ENCODE data around the gene NCAPH2. TPM values are rescaled to one million over a fixed set of nuclear protein-coding genes. Genes with fewer than 3 reads are reported as not detected.
A peak's percentile ranks its signal among the peaks of the same experiment; 100 is the strongest.

The NCAPH2 gene
- total RNA-seq, 8 experiments from 2014 or later, result 12.1 to 59.7 (median 39.5) TPM

DNA sequence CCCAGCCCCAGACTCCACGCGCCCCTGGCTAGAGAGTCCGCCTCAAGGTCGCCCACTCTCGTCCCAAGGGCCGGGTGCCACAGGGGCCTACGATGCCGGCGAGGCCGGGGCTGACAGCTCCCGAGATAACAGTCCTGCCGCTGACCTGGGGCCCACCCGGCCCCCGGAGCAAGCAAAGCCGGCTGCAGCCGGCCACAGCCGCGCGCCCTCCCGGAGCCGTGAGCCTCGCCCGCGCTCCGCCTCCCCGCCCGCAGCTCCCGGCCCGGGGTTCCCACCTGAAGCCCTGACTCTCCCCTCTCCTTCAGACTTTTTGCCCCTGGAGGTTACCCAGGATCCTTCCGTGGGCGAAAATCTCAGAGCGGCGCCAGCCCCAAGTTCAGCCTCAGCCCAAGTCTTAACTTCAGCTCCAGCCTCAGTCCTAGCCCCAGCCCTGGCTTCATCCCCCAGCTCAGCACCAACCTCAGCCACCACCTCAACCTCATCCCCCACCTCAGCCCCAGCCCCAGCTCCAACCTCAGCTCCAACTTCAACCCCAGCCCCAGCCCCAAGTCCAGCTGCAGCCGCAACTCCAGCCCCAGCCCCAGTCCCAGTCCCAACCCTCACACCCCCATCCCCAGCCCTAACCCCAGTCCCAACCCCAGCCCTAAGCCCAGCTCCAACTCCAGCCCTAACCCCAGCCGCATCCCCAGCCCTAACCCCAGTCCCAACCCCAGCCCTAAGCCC is 39.4 kb downstream of the NCAPH2 start:
- in situ Hi-C loops (cut with MboI; ENCODE audit: low pct_unique_long_range_greater_than_20kb in 2 of 9, low sequenced_read_pairs in 9 of 9, unreplicated experiment in 9 of 9), result no loop called here
- peaks cover 22 to 31% of the 10 kb centered on the region in 2 donors for H3K4me1 ChIP-seq (replicated peaks in 1 of 2)
- ATAC-seq (replicated peaks in 6 of 8), result peak in 2 of 8 experiments; percentile 11 to 14
- no peak overlapping the region for H3K27ac ChIP-seq
- 100% methylated on average over 4 of the region's 35 CpGs; no CpG with 5 or more reads in 9 of the 10 experiments for WGBS, 10 experiments
- peak overlapping the region in 1 of 5 donors; percentile 23 for H3K4me3 ChIP-seq

GRCh38 chr22:50548040-50548920 is 40.3 kb downstream of the NCAPH2 start:
- no peak overlapping the region for H3K4me3 ChIP-seq
- H3K27ac ChIP-seq, result no peak overlapping the region
- in situ Hi-C loops (cut with MboI; ENCODE audit: low pct_unique_long_range_greater_than_20kb in 2 of 9, low sequenced_read_pairs in 9 of 9, unreplicated experiment in 9 of 9), result no loop called here
- peaks cover 22 to 31% of the 10 kb centered on the region in 2 donors for H3K4me1 ChIP-seq (replicated peaks in 1 of 2)
- ATAC-seq (replicated peaks in 6 of 8), result no peak
- 58% methylated on average over 4 of the region's 56 CpGs; no CpG with 5 or more reads in 9 of the 10 experiments for WGBS, 10 experiments

- H3K27ac ChIP-seq, result no peak overlapping the region
- H3K4me1 ChIP-seq (replicated peaks in 1 of 2), result peaks cover 18 to 31% of the 10 kb centered on the region in 2 donors
- in situ Hi-C loops (cut with MboI; ENCODE audit: low pct_unique_long_range_greater_than_20kb in 2 of 9, low sequenced_read_pairs in 9 of 9, unreplicated experiment in 9 of 9), result no loop called here
- H3K4me3 ChIP-seq, result no peak overlapping the region
- ATAC-seq (replicated peaks in 6 of 8), result no peak
- 87 to 100% methylated on average over 3 to 7 of the region's 68 CpGs; no CpG with 5 or more reads in 8 of the 10 experiments for WGBS, 10 experiments
Measured at GRCh38 chr22:50548921-50549790, 41.1 kb downstream of the NCAPH2 start.

- Histone ChIP-seq H3K4me1 (replicated peaks in 1 of 2) (peaks cover 7 to 20% of the 10 kb centered on the region in 2 donors), H3K27ac (no peak overlapping the region), H3K4me3 (no peak overlapping the region)
- no peak for ATAC-seq (replicated peaks in 6 of 8)
- in situ Hi-C loops (cut with MboI; ENCODE audit: low pct_unique_long_range_greater_than_20kb in 2 of 9, low sequenced_read_pairs in 9 of 9, unreplicated experiment in 9 of 9), result no loop called here
- 60 to 100% (median 71%) methylated on average over 1 to 4 of the region's 8 CpGs; no CpG with 5 or more reads in 6 of the 10 experiments for WGBS, 10 experiments
Measured at GRCh38 chr22:50550395-50550794, 42.4 kb downstream of the NCAPH2 start.

DNA sequence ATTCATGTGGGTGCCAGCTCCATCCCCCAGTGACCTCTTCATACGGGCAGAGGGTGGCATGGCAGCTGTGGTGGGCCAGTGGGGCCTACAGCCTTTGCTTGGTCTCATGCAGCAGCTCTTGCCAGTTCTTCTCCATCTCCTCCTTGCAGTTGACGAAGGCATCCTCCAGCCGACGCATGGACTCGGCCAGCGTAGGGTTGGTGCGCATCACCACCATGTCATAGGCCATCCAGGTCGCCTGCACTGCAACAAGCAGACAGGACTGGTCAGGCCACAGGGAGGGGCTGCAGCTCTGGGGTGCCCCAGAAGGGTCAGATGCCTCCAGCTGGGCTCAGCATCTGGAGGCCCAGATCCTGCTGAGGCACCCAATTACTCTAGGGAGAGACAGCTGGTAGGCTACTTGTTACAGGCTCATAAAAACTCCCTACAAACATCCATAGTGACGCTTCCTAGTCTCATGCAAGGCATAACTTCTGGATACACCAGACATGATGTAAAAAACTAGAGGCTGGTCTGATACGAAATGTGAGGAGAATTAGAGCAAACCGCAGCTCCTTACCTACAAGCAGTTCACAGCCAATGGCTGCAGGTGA is 43.2 kb downstream of the NCAPH2 start:
- no peak for ATAC-seq (replicated peaks in 6 of 8)
- Histone ChIP-seq H3K4me3 (no peak overlapping the region), H3K4me1 (replicated peaks in 1 of 2) (peaks cover 0 to 12% of the 10 kb centered on the region in 2 donors), H3K27ac (no peak overlapping the region)
- WGBS, 10 experiments, result 25 to 100% (median 81%) methylated on average over 1 to 9 of the region's 11 CpGs; no CpG with 5 or more reads in 4 of the 10 experiments
- in situ Hi-C loops (cut with MboI; ENCODE audit: low pct_unique_long_range_greater_than_20kb in 2 of 9, low sequenced_read_pairs in 9 of 9, unreplicated experiment in 9 of 9), result no loop called here

DNA sequence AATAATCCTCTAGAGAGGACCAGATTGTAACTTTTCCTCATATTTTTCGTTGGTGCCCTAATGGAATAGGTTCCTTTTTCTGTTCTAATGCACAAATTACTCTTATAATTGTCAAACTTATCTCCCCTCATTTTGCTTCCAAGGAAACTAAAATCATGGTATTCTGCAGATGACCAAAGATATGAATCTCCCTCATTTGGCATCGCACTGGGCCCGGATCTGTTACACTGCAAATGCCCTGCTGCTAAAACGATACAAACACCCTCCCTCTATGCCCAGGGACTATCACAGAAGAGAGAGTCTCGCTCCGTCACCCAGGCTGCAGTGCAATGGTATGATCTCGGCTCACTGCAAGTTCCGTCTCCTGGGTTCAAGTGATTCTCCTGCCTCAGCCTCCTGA is 45.3 kb downstream of the NCAPH2 start:
- no peak overlapping the region for H3K4me3 ChIP-seq
- no peak for ATAC-seq (replicated peaks in 6 of 8)
- peaks cover 0 to 2% of the 10 kb centered on the region in 2 donors for H3K4me1 ChIP-seq (replicated peaks in 1 of 2)
- WGBS, 10 experiments, result 20 to 83% (median 53%) methylated on average over 1 to 8 of the region's 8 CpGs
- no peak overlapping the region for H3K27ac ChIP-seq
- in situ Hi-C loops (cut with MboI; ENCODE audit: low pct_unique_long_range_greater_than_20kb in 2 of 9, low sequenced_read_pairs in 9 of 9, unreplicated experiment in 9 of 9), result no loop called here

- in situ Hi-C loops (cut with MboI; ENCODE audit: low pct_unique_long_range_greater_than_20kb in 2 of 9, low sequenced_read_pairs in 9 of 9, unreplicated experiment in 9 of 9), result no loop called here
Measured at GRCh38 chr22:50556703-50557102, 48.7 kb downstream of the NCAPH2 start.

DNA sequence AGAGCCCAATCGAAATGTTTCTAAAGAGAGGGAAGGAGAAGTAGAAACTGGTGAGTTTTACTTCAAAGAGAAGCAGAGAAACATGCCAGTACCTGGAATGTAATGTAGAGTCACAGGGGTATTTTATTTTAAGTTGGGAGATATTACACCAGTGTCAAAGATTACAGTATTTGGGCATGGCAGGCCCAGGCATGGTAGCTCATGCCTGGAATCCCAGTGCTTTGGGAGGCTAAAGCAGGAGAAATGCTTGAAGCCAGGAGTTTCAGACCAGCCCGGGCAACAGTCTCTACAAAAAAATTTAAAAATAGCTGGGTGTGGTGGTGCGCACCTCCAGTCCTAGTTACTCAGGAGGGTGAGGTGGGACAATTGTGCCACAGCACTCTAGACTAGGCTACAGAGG is 52.0 kb downstream of the NCAPH2 start:
- 11 to 90% (median 65%) methylated on average over 1 to 3 of the region's 3 CpGs for WGBS, 10 experiments

More at GRCh38 chr22:50556703-50557102, 48.7 kb downstream of the NCAPH2 start:
- Histone ChIP-seq H3K4me1 (replicated peaks in 1 of 2) (no peaks in the 10 kb centered on the region), H3K4me3 (no peak overlapping the region), H3K27ac (no peak overlapping the region)
- 15 to 92% (median 77%) methylated on average over 2 to 5 of the region's 5 CpGs for WGBS, 10 experiments
- ATAC-seq (replicated peaks in 6 of 8), result peak in 1 of 8 experiments; percentile 27

DNA sequence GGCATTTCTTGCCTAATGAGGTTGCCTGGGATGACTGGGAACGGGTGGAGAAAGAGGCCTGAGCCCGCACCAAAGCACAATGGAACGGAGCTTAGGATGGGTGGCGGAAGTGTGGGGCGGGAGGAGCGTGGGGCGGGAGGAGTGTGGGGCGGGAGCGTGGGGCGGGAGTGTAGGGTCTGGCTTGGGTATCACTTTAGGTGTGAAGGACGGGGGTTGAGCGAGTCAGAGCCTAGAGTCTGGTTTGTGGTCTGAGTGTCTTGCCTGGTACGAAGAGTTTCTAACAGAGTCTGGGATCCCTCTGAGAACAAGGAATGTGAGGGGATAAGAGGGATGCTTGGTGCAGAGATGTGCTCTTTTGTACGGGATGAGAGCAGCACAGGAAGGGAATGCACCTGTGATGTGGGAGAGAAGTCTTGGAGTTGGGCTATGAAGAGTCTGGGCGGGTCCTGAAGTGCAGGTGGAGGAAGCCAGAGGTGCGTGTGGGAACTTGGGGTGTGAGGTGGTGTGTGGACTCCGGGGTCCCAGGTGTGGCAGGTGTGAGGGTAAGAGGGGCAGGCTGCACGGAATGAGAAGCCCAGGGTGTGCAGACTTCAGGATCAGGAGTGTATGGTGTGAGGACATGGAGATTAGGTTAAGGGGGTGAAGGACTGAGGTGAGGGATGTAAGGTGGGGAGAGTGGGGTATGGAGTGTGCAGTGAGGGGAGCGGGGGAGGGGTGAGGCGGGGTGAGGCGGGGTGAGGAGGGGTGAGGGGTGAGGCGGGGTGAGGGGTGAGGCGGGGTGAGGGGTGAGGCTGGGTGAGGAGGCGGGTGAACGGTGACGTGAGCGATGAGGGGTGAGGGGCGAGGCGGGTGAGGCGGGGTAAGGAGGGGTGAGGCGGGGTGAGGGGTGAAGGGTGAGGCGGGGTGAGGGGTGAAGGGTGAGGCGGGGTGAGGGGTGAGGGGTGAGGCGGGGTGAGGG is 53.7 kb downstream of the NCAPH2 start:
- H3K4me3 ChIP-seq, result no peak overlapping the region
- in situ Hi-C loops (cut with MboI; ENCODE audit: low pct_unique_long_range_greater_than_20kb in 2 of 9, low sequenced_read_pairs in 9 of 9, unreplicated experiment in 9 of 9), result no loop called here
- no peak for ATAC-seq (replicated peaks in 6 of 8)
- H3K27ac ChIP-seq, result no peak overlapping the region
- H3K4me1 ChIP-seq (replicated peaks in 1 of 2), result peaks cover 4 to 6% of the 10 kb centered on the region in 2 donors
- WGBS, 10 experiments, result 19 to 93% (median 70%) methylated on average over 1 to 5 of the region's 34 CpGs; no CpG with 5 or more reads in 3 of the 10 experiments

More for the DNA sequence above, 52.0 kb downstream of the NCAPH2 start:
- Histone ChIP-seq H3K4me1 (replicated peaks in 1 of 2) (peaks cover 4 to 6% of the 10 kb centered on the region in 2 donors), H3K4me3 (no peak overlapping the region), H3K27ac (no peak overlapping the region)
- in situ Hi-C loops (cut with MboI; ENCODE audit: low pct_unique_long_range_greater_than_20kb in 2 of 9, low sequenced_read_pairs in 9 of 9, unreplicated experiment in 9 of 9), result no loop called here
- no peak for ATAC-seq (replicated peaks in 6 of 8)

- in situ Hi-C loops (cut with MboI; ENCODE audit: low pct_unique_long_range_greater_than_20kb in 2 of 9, low sequenced_read_pairs in 9 of 9, unreplicated experiment in 9 of 9), result no loop called here
- ATAC-seq (replicated peaks in 6 of 8), result peak; percentile 95 to 99 (median 97)
- Histone ChIP-seq H3K4me3 (peak within 1 kb of the TSS; percentile 53 to 66 (median 58)), H3K4me1 (replicated peaks in 1 of 2) (peaks cover 4 to 6% of the 10 kb centered on the region in 2 donors), H3K27ac (peak within 1 kb of the TSS in 1 of 2 donors; percentile 17)
- 0 to 4% (median 1%) methylated on average over 1 to 11 of the region's 61 CpGs; no CpG with 5 or more reads in 4 of the 10 experiments for WGBS, 10 experiments
Measured at GRCh38 chr22:50562523-50563412, 54.7 kb downstream of the NCAPH2 start, which contains the start of gene SYCE3. Gene SYCE3, minus strand, starts transcription at chr22:50562919. Its CDS starts 6,514 bp downstream, at chr22:50556405.

All from motor neuron (in vitro differentiated cells).